Measurements from ENCODE around the gene LRP1B. TPM values are rescaled to one million over a fixed set of nuclear protein-coding genes. Genes with fewer than 3 reads are reported as not detected.

The LRP1B gene
- polyA plus RNA-seq, 1 donor from 2014 or later, result 12.7 TPM

DNA sequence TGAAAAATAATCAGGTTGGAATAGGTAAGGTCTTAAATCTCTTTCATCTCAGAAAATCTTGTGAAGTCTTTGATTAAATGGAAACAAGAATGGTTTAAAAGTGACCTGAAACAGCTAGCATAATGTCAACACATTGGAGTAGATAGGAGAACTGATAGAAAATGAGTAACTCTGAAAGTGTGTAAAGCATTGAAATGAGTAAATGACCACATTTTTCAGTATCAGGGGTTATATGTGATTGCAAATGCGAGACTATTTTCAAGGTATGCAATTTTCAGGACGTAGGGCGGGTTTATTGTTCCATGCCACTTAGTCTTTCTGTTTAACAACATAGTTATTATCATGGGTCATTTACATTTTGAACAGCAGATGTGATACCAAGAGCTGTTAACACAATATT is 1383.2 kb downstream of the LRP1B start:
- Histone ChIP-seq H3K9ac (ENCODE audit: low read length) (no peak overlapping the region), H3K4me2 (ENCODE audit: low read length) (no peak overlapping the region), H4K20me1 (ENCODE audit: insufficient read depth) (no peaks in the 10 kb centered on the region), H3K27me3 (ENCODE audit: insufficient read depth, low read depth, low read length) (no peaks in the 10 kb centered on the region), H3K9me3 (ENCODE audit: low read length) (no peaks in the 10 kb centered on the region), H3K36me3 (ENCODE audit: insufficient read depth, low read length) (no peaks in the 10 kb centered on the region), H3K79me2 (replicated peaks; ENCODE audit: insufficient read depth, low read length) (no peaks in the 10 kb centered on the region), H3K4me3 (ENCODE audit: low read length) (no peak overlapping the region), H2AFZ (ENCODE audit: low read depth, low read length) (no peak overlapping the region), H3F3A (ENCODE audit: insufficient read depth, low read length, poor library complexity, severe bottlenecking) (no peaks in the 10 kb centered on the region), H3K27ac (ENCODE audit: low read length) (no peak overlapping the region), H3K9me2 (ENCODE audit: insufficient read depth, low read length) (no peaks in the 10 kb centered on the region)
- TF ChIP-seq, protein P1, sequence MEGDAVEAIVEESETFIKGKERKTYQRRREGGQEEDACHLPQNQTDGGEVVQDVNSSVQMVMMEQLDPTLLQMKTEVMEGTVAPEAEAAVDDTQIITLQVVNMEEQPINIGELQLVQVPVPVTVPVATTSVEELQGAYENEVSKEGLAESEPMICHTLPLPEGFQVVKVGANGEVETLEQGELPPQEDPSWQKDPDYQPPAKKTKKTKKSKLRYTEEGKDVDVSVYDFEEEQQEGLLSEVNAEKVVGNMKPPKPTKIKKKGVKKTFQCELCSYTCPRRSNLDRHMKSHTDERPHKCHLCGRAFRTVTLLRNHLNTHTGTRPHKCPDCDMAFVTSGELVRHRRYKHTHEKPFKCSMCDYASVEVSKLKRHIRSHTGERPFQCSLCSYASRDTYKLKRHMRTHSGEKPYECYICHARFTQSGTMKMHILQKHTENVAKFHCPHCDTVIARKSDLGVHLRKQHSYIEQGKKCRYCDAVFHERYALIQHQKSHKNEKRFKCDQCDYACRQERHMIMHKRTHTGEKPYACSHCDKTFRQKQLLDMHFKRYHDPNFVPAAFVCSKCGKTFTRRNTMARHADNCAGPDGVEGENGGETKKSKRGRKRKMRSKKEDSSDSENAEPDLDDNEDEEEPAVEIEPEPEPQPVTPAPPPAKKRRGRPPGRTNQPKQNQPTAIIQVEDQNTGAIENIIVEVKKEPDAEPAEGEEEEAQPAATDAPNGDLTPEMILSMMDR (IDR thresholded peaks at IDR 0.05; ENCODE audit: poor library complexity, severe bottlenecking), result no peak
- TF ChIP-seq TAF1 (IDR thresholded peaks at IDR 0.05; ENCODE audit: low read depth) (no peak), EP300 (conservative IDR thresholded peaks at IDR 0.05; ENCODE audit: poor library complexity, severe bottlenecking) (no peak), MXI1 (conservative IDR thresholded peaks at IDR 0.05; ENCODE audit: poor library complexity, severe bottlenecking) (no peak), RAD21 (conservative IDR thresholded peaks at IDR 0.05) (no peak), SMC3 (conservative IDR thresholded peaks at IDR 0.05; ENCODE audit: poor library complexity) (no peak), EZH2 (IDR thresholded peaks at IDR 0.05; ENCODE audit: borderline replicate concordance, insufficient read depth, low read length, poor library complexity, severe bottlenecking) (no peak), POLR2AphosphoS5 (IDR thresholded peaks at IDR 0.05) (no peak)
- TF ChIP-seq, protein P2, sequence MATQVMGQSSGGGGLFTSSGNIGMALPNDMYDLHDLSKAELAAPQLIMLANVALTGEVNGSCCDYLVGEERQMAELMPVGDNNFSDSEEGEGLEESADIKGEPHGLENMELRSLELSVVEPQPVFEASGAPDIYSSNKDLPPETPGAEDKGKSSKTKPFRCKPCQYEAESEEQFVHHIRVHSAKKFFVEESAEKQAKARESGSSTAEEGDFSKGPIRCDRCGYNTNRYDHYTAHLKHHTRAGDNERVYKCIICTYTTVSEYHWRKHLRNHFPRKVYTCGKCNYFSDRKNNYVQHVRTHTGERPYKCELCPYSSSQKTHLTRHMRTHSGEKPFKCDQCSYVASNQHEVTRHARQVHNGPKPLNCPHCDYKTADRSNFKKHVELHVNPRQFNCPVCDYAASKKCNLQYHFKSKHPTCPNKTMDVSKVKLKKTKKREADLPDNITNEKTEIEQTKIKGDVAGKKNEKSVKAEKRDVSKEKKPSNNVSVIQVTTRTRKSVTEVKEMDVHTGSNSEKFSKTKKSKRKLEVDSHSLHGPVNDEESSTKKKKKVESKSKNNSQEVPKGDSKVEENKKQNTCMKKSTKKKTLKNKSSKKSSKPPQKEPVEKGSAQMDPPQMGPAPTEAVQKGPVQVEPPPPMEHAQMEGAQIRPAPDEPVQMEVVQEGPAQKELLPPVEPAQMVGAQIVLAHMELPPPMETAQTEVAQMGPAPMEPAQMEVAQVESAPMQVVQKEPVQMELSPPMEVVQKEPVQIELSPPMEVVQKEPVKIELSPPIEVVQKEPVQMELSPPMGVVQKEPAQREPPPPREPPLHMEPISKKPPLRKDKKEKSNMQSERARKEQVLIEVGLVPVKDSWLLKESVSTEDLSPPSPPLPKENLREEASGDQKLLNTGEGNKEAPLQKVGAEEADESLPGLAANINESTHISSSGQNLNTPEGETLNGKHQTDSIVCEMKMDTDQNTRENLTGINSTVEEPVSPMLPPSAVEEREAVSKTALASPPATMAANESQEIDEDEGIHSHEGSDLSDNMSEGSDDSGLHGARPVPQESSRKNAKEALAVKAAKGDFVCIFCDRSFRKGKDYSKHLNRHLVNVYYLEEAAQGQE (IDR thresholded peaks at IDR 0.05; ENCODE audit: borderline replicate concordance), result no peak

DNA sequence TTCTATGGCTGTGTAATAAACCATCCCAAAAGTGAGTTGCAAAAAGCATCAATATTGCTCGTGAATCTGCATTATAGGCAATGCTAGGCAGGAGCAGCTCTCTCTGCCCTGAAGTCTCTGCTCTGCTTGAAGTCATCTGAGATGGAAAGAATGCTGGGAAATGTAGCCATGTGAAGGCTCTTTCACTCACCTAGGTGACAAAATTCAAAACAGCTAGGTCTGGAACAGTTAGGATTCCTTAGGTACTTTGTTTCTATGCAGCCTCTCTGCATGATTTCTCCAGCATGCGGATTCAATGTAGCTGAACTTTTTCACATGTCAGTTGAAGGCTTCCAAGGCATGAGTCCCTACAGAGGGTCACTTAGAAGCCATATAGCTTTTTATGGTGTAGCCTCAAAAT is 1383.7 kb downstream of the LRP1B start:
- H3F3A ChIP-seq (ENCODE audit: insufficient read depth, low read length, poor library complexity, severe bottlenecking), result no peaks in the 10 kb centered on the region
- no peak overlapping the region for H3K27ac ChIP-seq (ENCODE audit: low read length)
- no peaks in the 10 kb centered on the region for H3K36me3 ChIP-seq (ENCODE audit: insufficient read depth, low read length)
- no peaks in the 10 kb centered on the region for H4K20me1 ChIP-seq (ENCODE audit: insufficient read depth)
- H3K4me2 ChIP-seq (ENCODE audit: low read length), result no peak overlapping the region
- no peaks in the 10 kb centered on the region for H3K27me3 ChIP-seq (ENCODE audit: insufficient read depth, low read depth, low read length)
- H3K9me3 ChIP-seq (ENCODE audit: low read length), result no peaks in the 10 kb centered on the region
- no peak overlapping the region for H2AFZ ChIP-seq (ENCODE audit: low read depth, low read length)
- H3K9me2 ChIP-seq (ENCODE audit: insufficient read depth, low read length), result no peaks in the 10 kb centered on the region
- H3K4me3 ChIP-seq (ENCODE audit: low read length), result no peak overlapping the region
- H3K79me2 ChIP-seq (replicated peaks; ENCODE audit: insufficient read depth, low read length), result no peaks in the 10 kb centered on the region
- no peak overlapping the region for H3K9ac ChIP-seq (ENCODE audit: low read length)
- TF ChIP-seq, protein P1 (IDR thresholded peaks at IDR 0.05; ENCODE audit: poor library complexity, severe bottlenecking), result no peak
- TF ChIP-seq MXI1 (conservative IDR thresholded peaks at IDR 0.05; ENCODE audit: poor library complexity, severe bottlenecking) (no peak), SMC3 (conservative IDR thresholded peaks at IDR 0.05; ENCODE audit: poor library complexity) (no peak), POLR2AphosphoS5 (IDR thresholded peaks at IDR 0.05) (no peak), RAD21 (conservative IDR thresholded peaks at IDR 0.05) (no peak), EP300 (conservative IDR thresholded peaks at IDR 0.05; ENCODE audit: poor library complexity, severe bottlenecking) (no peak), EZH2 (IDR thresholded peaks at IDR 0.05; ENCODE audit: borderline replicate concordance, insufficient read depth, low read length, poor library complexity, severe bottlenecking) (no peak)
- TF ChIP-seq, protein P2 (IDR thresholded peaks at IDR 0.05; ENCODE audit: borderline replicate concordance), result no peak

Data from neural cell (in vitro differentiated cells).